Neutrophil (primary cell): ENCODE measurements around the gene COL4A4.

ENCODE experiments used
- H3K27ac ChIP-seq: fragments of 200-600 bp; sonication (generic); 2 replicates; pipeline ENCODE4 v1.5.1; 2016; ENCODE audit warnings: mild to moderate bottlenecking, moderate library complexity
- H3K27me3 ChIP-seq: fragments of 200-600 bp; sonication (generic); 2 replicates; pipeline ENCODE4 v1.6.0; 2016; ENCODE audit warnings: mild to moderate bottlenecking
- H3K36me3 ChIP-seq: fragments of 200-600 bp; sonication (generic); 2 replicates; pipeline ENCODE4 v1.5.1; 2017
- H3K4me1 ChIP-seq, 2 experiments: fragments of 200-600 bp in 1 of 2; sonication (generic) in 1 of 2; 1 replicate in 1 of 2; 2 replicates in 1 of 2; pipeline versions ENCODE4 v1.5.1 to v1.6.1; 2013 to 2016; ENCODE audit warnings: low read depth in 1 of 2, low read length in 1 of 2, mild to moderate bottlenecking in 1 of 2, moderate library complexity in 1 of 2; ENCODE audit not compliant: control insufficient read depth in 1 of 2, insufficient read depth in 1 of 2
- H3K4me3 ChIP-seq, 2 experiments: fragments of 200-600 bp in 1 of 2; sonication (generic) in 1 of 2; 1 replicate in 1 of 2; 2 replicates in 1 of 2; pipeline ENCODE4 v1.5.1; 2013 to 2016; ENCODE audit warnings: low read depth in 1 of 2, low read length in 1 of 2, mild to moderate bottlenecking in 1 of 2, moderate library complexity in 1 of 2
- H3K9me3 ChIP-seq: fragments of 200-600 bp; sonication (generic); 2 replicates; pipeline ENCODE4 v1.5.1; 2016
- CTCF ChIP-seq: fragments of 200-600 bp; sonication (generic); IDR thresholded peaks from 2 replicates; pipeline ENCODE4 v1.5.1; 2016; ENCODE audit warnings: antibody characterized with exemption

Gene COL4A4

GRCh38 chr2:227106845-227107759, 56.9 kb downstream of the COL4A4 start:
- H3K4me3 ChIP-seq: no peak overlapping the region
- H3K27ac ChIP-seq: no peak overlapping the region
- H3K36me3 ChIP-seq: no peaks in the 10 kb centered on the region
- peaks cover 0 to 2% of the 10 kb centered on the region in 2 experiments for H3K4me1 ChIP-seq
- H3K9me3 ChIP-seq: no peaks in the 10 kb centered on the region
- no peak for TF ChIP-seq CTCF
- H3K27me3 ChIP-seq: no peaks in the 10 kb centered on the region

DNA sequence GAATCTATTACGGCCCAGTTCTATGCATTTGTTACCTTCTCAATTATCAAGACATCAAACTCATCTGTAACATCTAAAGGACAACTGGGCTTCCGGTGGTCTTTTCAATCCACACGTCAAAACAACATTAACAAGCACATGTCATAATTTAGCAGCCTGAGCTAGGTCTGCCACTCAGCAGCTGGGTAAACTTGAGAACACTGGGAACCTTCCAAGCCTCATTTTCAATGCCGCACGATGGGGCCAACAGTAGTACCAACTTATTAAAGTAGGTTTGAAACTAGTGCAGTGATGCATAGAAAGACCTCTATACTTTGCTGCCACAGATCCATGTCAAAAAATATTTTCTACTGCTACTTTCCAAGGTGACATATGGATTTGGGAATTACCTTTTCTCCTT, 60.4 kb downstream of the COL4A4 start:
- Histone ChIP-seq H3K4me1 (peaks cover 0 to 2% of the 10 kb centered on the region in 2 experiments), H3K27me3 (no peaks in the 10 kb centered on the region), H3K27ac (no peak overlapping the region), H3K36me3 (no peaks in the 10 kb centered on the region), H3K9me3 (no peaks in the 10 kb centered on the region), H3K4me3 (no peak overlapping the region)
- no peak for TF ChIP-seq CTCF

- TF ChIP-seq CTCF: no peak
- H3K27me3 ChIP-seq: no peaks in the 10 kb centered on the region
- H3K27ac ChIP-seq: no peak overlapping the region
- no peaks in the 10 kb centered on the region for H3K36me3 ChIP-seq
- H3K4me1 ChIP-seq: no peaks in the 10 kb centered on the region
- H3K4me3 ChIP-seq: no peak overlapping the region
- H3K9me3 ChIP-seq: no peaks in the 10 kb centered on the region
Observed at GRCh38 chr2:227099340-227099739, 64.7 kb downstream of the COL4A4 start.

- Histone ChIP-seq H3K36me3 (no peaks in the 10 kb centered on the region), H3K27ac (no peak overlapping the region), H3K4me1 (no peaks in the 10 kb centered on the region), H3K4me3 (no peak overlapping the region), H3K27me3 (no peaks in the 10 kb centered on the region), H3K9me3 (no peaks in the 10 kb centered on the region)
- no peak for TF ChIP-seq CTCF
Observed at GRCh38 chr2:227098162-227098515, 65.9 kb downstream of the COL4A4 start.

DNA sequence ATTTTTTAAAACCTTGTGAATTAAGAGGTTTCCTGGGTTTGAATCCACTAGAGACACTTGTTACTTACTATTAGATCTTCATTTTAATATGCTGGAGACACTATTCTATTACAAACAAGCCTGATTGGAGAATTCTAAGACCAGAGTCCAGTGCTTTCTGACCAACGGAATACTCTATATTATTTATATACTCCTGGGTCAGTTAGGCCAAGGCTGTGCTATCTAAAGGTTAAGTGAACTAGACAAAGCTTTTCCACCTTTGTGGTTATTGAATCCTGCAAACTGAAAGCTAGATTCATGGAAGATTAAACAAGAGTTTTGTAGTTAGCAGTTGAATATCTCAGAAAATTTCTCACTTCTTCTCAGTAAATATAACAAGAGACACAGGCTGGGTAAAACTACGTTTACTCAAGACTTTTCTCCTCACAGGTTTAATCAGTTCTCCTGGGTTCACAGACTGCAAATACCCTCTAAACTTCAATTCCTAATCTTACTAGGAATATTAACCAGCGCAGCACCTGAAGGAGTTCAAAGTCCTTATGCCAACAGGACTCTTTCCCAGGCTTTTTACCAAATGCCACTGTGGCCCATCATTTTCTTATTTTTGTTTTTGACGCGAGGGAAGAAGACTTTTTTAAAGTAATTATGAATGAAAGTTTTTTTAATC, 66.4 kb downstream of the COL4A4 start:
- no peak overlapping the region for H3K4me3 ChIP-seq
- H3K27ac ChIP-seq: no peak overlapping the region
- no peaks in the 10 kb centered on the region for H3K4me1 ChIP-seq
- TF ChIP-seq CTCF: no peak
- no peaks in the 10 kb centered on the region for H3K9me3 ChIP-seq
- no peaks in the 10 kb centered on the region for H3K27me3 ChIP-seq
- no peaks in the 10 kb centered on the region for H3K36me3 ChIP-seq
